Activated CD4-positive, alpha-beta T cell treated with anti-CD3 and anti-CD28 coated beads for 4 hours (primary cell): Measurements from ENCODE around the gene UGT2A3.
"Not testable (repeated sequence)": the region's sequence is repeated elsewhere in the genome, so short reads cannot be mapped to it uniquely, and the experiment has no call there.

ENCODE experiments used
- DNase-seq, 2 donors: peaks; one replicate each; pipeline ENCODE4 v3.0.0-alpha.2; 2020

Gene UGT2A3

GRCh38 chr4:68951078-68951805 is at the start of gene UGT2A3:
TSS of gene UGT2A3 (minus strand) at chr4:68951804. CDS start at chr4:68951760, 44 bp downstream.
- no peak for DNase-seq

GRCh38 chr4:68997040-68997439 is 45.4 kb upstream of the UGT2A3 start:
- no peak for DNase-seq

GRCh38 chr4:68995292-68995691 is 43.7 kb upstream of the UGT2A3 start:
- DNase-seq = no peak

GRCh38 chr4:68987007-68987406 is 35.4 kb upstream of the UGT2A3 start:
- no peak for DNase-seq

- DNase-seq = no peak
Observed at GRCh38 chr4:68985442-68985841, 33.8 kb upstream of the UGT2A3 start.

GRCh38 chr4:68984947-68985346 is 33.3 kb upstream of the UGT2A3 start:
- no peak for DNase-seq

DNA sequence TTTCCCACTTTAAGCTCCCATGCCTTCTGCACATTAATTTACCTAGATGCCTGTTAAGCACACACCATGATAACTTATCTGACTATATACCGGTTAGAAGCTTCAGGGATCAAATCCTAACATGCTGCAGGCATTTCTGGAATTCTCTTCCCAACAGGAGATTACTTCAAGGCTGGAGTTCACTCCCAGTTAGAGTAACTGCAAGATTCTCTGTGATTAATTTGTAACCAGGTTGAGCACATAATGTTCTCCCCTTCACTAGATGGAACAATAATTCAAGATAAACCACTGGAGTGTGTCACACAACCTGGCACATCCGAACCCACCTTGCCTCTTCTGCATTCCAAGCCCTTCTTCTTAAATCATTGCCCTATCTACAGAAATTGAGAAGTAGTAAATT is 11.8 kb upstream of the UGT2A3 start:
- DNase-seq = no peak

DNA sequence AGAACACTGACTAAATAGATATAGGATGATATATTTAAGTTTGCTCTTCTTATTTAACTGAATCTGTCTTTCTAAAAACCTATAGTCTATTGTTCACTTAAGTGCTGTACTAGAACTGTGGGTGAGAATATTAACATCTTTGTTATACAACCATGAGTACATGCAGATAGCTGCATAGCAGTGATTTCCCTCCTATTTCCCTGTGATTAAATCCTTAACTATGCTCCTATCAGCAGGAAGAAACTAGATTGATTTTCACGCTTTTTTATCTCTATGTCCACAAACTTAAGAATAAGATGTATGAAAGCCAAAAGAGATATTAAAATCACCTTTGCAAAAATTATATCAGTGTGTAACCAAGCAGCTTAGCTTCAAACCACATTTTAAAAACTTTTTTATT is 11.3 kb upstream of the UGT2A3 start:
- DNase-seq = no peak

GRCh38 chr4:68960294-68961163 is 8.9 kb upstream of the UGT2A3 start:
- DNase-seq = no peak

DNA sequence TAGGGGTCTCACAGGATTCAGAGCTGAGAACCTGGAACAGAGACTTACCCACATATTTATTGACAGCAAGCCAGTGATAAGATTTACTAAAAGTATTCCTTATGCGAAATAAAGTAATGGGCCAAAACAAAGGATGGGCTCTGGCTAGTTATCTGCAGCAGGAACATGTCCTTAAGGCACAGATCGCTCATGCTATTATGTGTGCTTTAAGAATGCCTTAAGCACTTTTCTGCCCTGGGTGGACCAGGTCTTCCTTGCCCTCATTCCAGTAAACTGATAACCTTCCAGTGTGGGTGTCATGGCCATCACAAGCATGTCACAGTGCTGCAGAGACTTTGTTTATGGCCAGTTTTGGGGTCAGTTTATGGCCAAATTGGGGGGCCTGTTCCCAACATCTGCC is 7.5 kb upstream of the UGT2A3 start:
- DNase-seq = not testable (repeated sequence)

DNA sequence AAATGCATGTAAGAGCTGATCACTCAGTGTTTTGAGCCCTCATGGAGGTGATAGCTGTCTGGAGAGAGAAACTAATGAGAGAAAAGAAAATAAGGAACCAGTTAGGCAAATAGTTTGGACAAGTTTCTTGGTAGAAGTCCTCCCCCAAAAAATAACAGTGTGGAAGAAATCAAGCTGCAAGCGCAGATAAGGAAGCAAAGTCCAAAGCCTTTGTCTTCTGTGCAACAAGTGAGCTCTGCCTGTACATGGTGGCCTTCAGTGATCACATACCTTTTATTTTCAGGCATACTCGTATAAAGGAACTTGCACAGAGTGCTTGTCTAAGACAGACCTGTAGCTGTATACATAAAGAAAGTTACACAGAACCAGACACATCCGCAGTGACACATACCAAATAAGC is 2.5 kb upstream of the UGT2A3 start:
- DNase-seq = no peak

DNA sequence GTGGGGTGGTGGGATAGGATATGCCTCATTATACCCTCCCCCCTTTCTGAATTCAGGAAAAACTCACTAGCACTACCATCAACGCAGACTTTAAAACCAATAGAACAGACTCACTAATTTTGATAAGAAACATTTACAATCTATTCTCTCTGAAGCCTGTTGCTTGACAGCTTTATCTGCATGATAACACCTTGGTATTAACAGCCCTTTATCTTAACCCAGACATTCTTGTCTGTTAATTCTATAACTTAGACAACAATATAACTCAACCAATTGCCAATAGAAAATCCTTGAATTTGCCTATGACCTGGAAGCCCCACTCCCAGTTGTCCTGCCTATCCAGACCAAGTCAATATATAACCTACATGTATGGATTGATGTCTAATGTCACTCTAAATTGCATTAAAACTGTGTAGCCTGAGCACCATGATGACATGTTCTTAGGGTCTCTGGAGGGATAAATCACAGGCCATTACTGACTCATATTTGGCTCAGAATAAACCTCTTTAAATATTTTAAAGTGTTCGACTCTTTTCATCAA is 1.5 kb upstream of the UGT2A3 start:
- DNase-seq = no peak

DNA sequence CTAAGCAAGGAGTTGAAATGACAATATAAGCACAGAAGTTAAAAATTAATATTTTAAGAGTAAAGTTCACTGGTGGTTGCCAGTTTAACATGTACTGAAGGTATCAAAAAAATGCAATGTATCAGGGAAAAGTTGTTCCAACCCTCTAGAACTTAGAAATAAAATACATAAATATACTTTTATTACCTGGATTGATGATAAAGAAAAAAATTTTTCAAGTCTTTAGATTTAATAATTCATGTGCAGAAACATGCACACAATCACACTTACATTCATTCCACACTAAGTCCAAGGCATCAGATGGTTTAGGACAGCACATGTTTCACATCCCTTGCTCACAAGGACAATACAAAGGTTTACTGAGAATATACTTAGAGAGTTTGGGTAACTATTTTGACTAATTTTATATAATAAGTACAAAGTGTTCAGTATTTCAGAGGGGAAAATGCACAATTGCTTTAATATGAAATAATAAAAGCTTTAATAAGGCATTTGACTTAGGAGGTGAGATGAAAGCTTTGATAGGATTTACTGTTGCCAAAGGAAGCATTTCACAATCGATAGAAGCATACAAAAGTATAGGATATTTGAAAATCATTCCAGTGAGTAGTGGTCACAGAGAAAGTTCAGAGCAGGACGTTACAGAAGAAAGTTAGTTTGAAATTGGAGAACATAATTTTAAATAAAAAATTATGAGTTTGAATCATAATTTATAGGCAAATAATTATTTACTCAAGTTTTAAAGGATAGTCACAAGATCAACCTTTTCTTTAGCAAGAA is 392 bp upstream of the UGT2A3 start:
- no peak for DNase-seq

DNA sequence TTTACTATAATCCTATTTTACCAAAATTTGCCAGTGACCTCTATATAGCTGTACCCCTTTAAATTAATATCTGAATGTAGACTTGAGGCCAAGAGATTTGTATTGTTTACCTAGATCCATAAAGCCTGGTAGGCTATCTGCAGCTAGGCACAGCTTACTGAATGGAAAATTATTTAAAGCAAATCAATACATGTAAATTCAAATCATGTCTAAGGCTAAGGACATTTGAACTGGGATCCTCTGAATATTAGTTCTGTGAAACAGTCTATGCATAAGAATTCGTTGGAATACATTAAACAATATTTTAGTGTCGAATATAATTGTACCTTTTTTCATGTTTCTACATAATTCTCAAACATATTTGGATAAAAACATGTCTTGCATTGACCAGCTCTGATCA is 1.6 kb downstream of the UGT2A3 start:
- no peak for DNase-seq

DNA sequence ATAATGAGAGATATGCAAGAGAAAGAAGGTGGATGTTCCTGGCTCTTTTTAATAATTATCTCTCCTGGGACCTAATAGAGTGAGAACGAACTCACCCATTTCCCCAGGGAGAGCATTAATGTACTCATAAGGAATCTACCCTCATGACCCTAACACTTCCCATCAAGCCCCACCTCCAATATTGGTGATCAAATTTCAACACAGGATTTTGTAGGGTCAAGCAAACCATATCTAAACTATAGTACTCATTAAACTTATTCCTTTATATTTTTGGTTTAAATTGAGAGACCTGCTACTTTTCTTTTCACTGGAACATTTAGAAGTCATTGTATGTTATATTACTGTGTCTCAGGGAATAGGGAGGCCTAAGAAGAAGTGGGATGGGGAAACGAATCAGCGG is 2.6 kb downstream of the UGT2A3 start:
- no peak for DNase-seq

- DNase-seq = no peak
Observed at GRCh38 chr4:68948044-68948743, 3.4 kb downstream of the UGT2A3 start.

- DNase-seq = no peak
Observed at GRCh38 chr4:68929076-68929737, 22.4 kb downstream of the UGT2A3 start.

DNA sequence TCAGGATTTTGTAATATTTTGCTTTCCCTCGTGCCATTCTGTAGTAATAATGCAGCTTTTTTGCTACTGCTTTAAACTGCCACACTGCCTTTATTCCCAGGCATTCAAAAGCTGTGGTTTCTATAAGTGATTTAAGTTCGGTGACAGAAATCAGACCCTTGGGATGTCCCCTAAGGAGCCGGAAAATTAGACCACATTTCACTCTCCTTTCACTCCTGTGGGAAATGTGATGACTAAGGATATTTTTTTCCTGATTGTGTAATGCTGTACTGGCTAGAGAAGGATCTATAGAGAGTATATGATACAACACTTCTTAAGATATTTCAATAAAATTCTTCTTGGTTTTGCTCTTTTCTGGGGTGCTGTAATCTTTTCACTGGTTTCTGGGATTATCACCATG is 24.4 kb downstream of the UGT2A3 start:
- DNase-seq = no peak

- not testable (repeated sequence) for DNase-seq
Observed at GRCh38 chr4:68922202-68922601, 29.4 kb downstream of the UGT2A3 start.

DNA sequence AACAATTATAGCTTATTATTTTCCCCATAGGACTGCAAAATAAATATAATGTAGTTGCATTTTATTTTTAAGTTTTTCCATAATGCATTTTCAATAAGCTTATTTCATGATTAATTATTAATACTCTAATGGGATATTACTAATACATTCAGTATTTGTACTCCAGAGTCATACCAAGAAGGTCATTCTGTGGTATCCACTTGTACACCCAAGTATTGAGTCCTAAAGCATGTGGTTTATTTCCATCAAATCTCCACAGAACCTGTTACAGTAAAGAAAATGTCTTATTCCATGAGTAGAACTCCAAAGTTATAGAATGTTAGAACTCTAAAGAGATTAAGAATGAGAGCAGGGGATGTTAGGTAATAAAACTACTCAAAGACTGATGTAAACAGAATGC is 30.6 kb downstream of the UGT2A3 start:
- DNase-seq = no peak

- no peak for DNase-seq
Observed at GRCh38 chr4:68917016-68917415, 34.6 kb downstream of the UGT2A3 start.

DNA sequence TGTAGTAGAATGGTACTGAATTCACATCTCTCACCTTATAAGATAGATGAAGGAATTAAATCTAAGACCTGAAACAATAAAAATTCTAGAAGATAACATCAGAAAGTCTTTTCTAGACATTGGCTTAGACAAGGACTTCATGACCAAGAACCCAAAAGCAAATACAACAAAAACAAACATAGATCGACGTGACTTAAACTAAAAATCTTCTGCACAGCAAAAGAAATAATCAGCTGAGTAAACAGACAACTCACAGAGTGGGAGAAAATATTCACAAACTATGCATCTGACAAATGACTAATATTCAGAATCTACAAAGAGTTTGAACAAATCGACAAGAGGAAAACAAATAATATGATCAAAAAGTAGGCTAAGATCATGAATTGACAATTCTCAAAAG is 38.8 kb downstream of the UGT2A3 start:
- DNase-seq = no peak
